CD14-positive monocyte (primary cell): ENCODE data around the gene SLC25A42. TPM values are rescaled to one million over a fixed set of nuclear protein-coding genes. Genes with fewer than 3 reads are reported as not detected.

ENCODE experiments used
- DNase-seq, 3 donors: peaks; one replicate each; pipeline ENCODE4 v3.0.0-alpha.2; 2011 to 2022
- H2AFZ ChIP-seq: 2 replicates; pipeline ENCODE4 v1.6.0; 2012; ENCODE audit warnings: mild to moderate bottlenecking, low read depth, low read length, inconsistent platforms; ENCODE audit not compliant: insufficient read depth, poor library complexity, severe bottlenecking
- H3K27ac ChIP-seq, 2 donors: 1 replicate in 1 of 2; 2 replicates in 1 of 2; pipeline ENCODE4 v1.5.1; 2012 to 2013; ENCODE audit warnings: low read length in 2 of 2, control low read depth in 1 of 2, inconsistent platforms in 1 of 2, low read depth in 1 of 2, mild to moderate bottlenecking in 1 of 2
- H3K27me3 ChIP-seq, 2 donors: one replicate each; pipeline versions ENCODE4 v1.6.0 to v1.6.1; 2011 to 2013; ENCODE audit warnings: low read length in 2 of 2; ENCODE audit not compliant: control insufficient read depth in 2 of 2, insufficient read depth in 2 of 2
- H3K36me3 ChIP-seq, 2 donors: replicated peaks in 1 of 2; 1 replicate in 1 of 2; 2 replicates in 1 of 2; pipeline versions ENCODE4 v1.5.1 to v1.6.1; 2012 to 2013; ENCODE audit warnings: low read length in 2 of 2, control low read depth in 1 of 2, inconsistent platforms in 1 of 2, mild to moderate bottlenecking in 1 of 2; ENCODE audit not compliant: insufficient read depth in 2 of 2, control insufficient read depth in 1 of 2
- H3K4me1 ChIP-seq, 2 donors: 1 replicate in 1 of 2; 2 replicates in 1 of 2; pipeline versions ENCODE4 v1.5.1 to v1.6.1; 2012 to 2013; ENCODE audit warnings: low read length in 2 of 2, control low read depth in 1 of 2, inconsistent platforms in 1 of 2, mild to moderate bottlenecking in 1 of 2, moderate library complexity in 1 of 2; ENCODE audit not compliant: insufficient read depth in 2 of 2, control insufficient read depth in 1 of 2
- H3K4me2 ChIP-seq: replicated peaks from 2 replicates; pipeline ENCODE3; 2012; ENCODE audit warnings: low read length, moderate library complexity, mild to moderate bottlenecking; ENCODE audit not compliant: poor library complexity, severe bottlenecking; ENCODE audit errors: extremely low read depth
- H3K4me3 ChIP-seq, 3 experiments: fragments of 200-600 bp in 1 of 3; sonication (generic) in 1 of 3; replicated peaks in 1 of 3; 1 replicate in 2 of 3; 2 replicates in 1 of 3; pipeline ENCODE4 v1.5.1; 2011 to 2013; ENCODE audit warnings: low read length in 3 of 3, mild to moderate bottlenecking in 3 of 3, control low read depth in 2 of 3, low read depth in 2 of 3, inconsistent platforms in 1 of 3, moderate library complexity in 1 of 3
- H3K79me2 ChIP-seq: 2 replicates; pipeline ENCODE4 v1.6.0; 2012; ENCODE audit warnings: mild to moderate bottlenecking, control low read depth, inconsistent platforms, low read length, moderate library complexity; ENCODE audit not compliant: insufficient read depth
- H3K9ac ChIP-seq: 2 replicates; pipeline ENCODE4 v1.6.0; 2017; ENCODE audit warnings: low read length, mild to moderate bottlenecking; ENCODE audit not compliant: insufficient read depth, poor library complexity, severe bottlenecking
- H3K9me3 ChIP-seq, 2 donors: replicated peaks in 1 of 2; 1 replicate in 1 of 2; 2 replicates in 1 of 2; pipeline versions ENCODE4 v1.5.1 to v1.6.1; 2012 to 2013; ENCODE audit warnings: low read length in 2 of 2, control low read depth in 1 of 2; ENCODE audit not compliant: control insufficient read depth in 1 of 2, insufficient read depth in 1 of 2
- H4K20me1 ChIP-seq: 2 replicates; pipeline ENCODE4 v1.6.0; 2012; ENCODE audit warnings: mild to moderate bottlenecking, low read length, control low read depth, moderate library complexity; ENCODE audit not compliant: insufficient read depth
- H3K27ac Mint-ChIP-seq, 7 donors: one replicate each; pipeline ENCODE4 v1.8.0; 2020; ENCODE audit warnings: mild to moderate bottlenecking in 7 of 7, mixed read lengths in 7 of 7, moderate library complexity in 6 of 7, inconsistent platforms in 2 of 7
- H3K27me3 Mint-ChIP-seq, 3 donors: one replicate each; pipeline ENCODE4 v1.8.0; 2021 to 2022; ENCODE audit warnings: low read depth in 3 of 3, mild to moderate bottlenecking in 3 of 3, mixed read lengths in 3 of 3, moderate library complexity in 3 of 3, inconsistent platforms in 1 of 3
- H3K36me3 Mint-ChIP-seq, 2 donors: one replicate each; pipeline ENCODE4 v1.8.0; 2020; ENCODE audit warnings: mixed read lengths in 2 of 2, inconsistent platforms in 1 of 2, mild to moderate bottlenecking in 1 of 2
- H3K4me1 Mint-ChIP-seq: one replicate; pipeline ENCODE4 v1.8.0; 2020; ENCODE audit warnings: mild to moderate bottlenecking, mixed read lengths
- H3K4me3 Mint-ChIP-seq, 2 donors: one replicate each; pipeline ENCODE4 v1.8.0; 2020; ENCODE audit warnings: mild to moderate bottlenecking in 2 of 2, mixed read lengths in 2 of 2, moderate library complexity in 1 of 2
- H3K9me3 Mint-ChIP-seq, 7 donors: one replicate each; pipeline ENCODE4 v1.8.0; 2020 to 2022; ENCODE audit warnings: mixed read lengths in 7 of 7, mild to moderate bottlenecking in 6 of 7, moderate library complexity in 6 of 7, inconsistent platforms in 2 of 7
- WGBS: methylation state at CpG from one replicate; pipeline ENCODE4 v1.1.5; 2013; ENCODE audit warnings: missing lambda C conversion rate; ENCODE audit not compliant: insufficient coverage; 5-methylcytosine and 5-hydroxymethylcytosine counted together
- intact Hi-C, 2 donors: fragments of 100-400 bp; cut with micrococcal nuclease; formaldehyde crosslinking; loops; one replicate each; pipeline versions ENCODE4 v1.15.0 to v1.15.1; 2023
- polyA plus RNA-seq, 3 donors: library from polyadenylated mRNA; depleted of rRNA in 1 of 3; unstranded in 2 of 3; stranded (reverse) in 1 of 3; fragments of 300-500 nt in 2 of 3; fragments of >200 nt in 1 of 3; fragmentation: Illumina TruSeq in 2 of 3; gene quantifications; 1 replicate in 2 of 3; 2 replicates in 1 of 3; pipeline ENCODE4 v1.2.3, GENCODE V29; 2012 to 2021
- TF ChIP-seq, protein P1 (sequence below): fragments of 200-600 bp; IDR thresholded peaks from one replicate; pipeline ENCODE4 v1.8.0; 2022; ENCODE audit warnings: antibody characterized with exemption, mild to moderate bottlenecking

Gene SLC25A42
- polyA plus RNA-seq, 3 donors: 0.68 to 3.1 (median 1.1) TPM

DNA sequence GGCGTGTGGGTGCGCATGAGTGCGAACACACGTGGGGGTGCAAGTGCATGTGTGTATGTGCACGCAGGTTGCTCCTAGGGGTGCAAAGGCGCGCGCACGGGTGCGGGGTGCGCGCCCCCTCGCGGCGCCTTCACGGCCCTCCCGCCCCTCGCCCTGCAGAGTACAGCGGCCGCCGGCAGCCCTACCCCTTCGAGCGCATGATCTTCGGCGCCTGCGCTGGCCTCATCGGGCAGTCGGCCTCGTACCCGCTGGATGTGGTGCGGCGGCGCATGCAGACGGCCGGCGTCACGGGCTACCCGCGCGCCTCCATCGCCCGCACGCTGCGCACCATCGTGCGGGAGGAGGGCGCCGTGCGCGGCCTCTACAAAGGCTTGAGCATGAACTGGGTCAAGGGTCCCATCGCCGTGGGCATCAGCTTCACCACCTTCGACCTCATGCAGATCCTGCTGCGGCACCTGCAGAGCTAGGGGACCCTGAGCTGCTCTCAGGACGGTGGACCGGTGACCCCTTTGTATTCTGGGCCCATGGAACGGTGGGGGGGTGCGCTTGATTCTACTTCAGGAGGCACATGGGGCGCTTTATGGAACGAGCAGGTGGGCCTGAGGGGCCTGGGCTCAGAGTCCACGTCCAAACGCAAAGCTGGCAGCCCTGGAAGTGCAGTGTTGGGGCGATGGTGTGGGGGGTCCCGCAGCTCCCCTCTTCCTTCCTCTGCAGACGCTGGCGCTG is 46.8 kb downstream of the SLC25A42 start:
- Histone ChIP-seq H2AFZ (no peak overlapping the region), H3K9ac (peak overlapping the region; percentile 8), H3K27ac (no peak overlapping the region), H3K36me3 (no peaks in the 10 kb centered on the region), H3K4me2 (peak overlapping the region; percentile 31), H4K20me1 (no peaks in the 10 kb centered on the region), H3K9me3 (no peaks in the 10 kb centered on the region), H3K4me1 (peaks cover 0 to 8% of the 10 kb centered on the region in 2 donors), H3K4me3 (no peak overlapping the region), H3K27me3 (peaks cover 0 to 3% of the 10 kb centered on the region in 2 donors), H3K79me2 (no peaks in the 10 kb centered on the region)
- intact Hi-C loops: no loop called here
- 24% methylated on average over 62 of the region's 66 CpGs for WGBS
- H3K4me1 Mint-ChIP-seq: peaks cover 9% of the 10 kb centered on the region
- H3K27ac Mint-ChIP-seq: no peak overlapping the region
- no peak for DNase-seq
- H3K36me3 Mint-ChIP-seq: peaks cover 0 to 2% of the 10 kb centered on the region in 2 donors
- H3K27me3 Mint-ChIP-seq: peaks cover 7 to 15% (median 12%) of the 10 kb centered on the region in 3 donors
- peak overlapping the region in 1 of 2 donors; percentile 60 for H3K4me3 Mint-ChIP-seq
- TF ChIP-seq, protein P1, sequence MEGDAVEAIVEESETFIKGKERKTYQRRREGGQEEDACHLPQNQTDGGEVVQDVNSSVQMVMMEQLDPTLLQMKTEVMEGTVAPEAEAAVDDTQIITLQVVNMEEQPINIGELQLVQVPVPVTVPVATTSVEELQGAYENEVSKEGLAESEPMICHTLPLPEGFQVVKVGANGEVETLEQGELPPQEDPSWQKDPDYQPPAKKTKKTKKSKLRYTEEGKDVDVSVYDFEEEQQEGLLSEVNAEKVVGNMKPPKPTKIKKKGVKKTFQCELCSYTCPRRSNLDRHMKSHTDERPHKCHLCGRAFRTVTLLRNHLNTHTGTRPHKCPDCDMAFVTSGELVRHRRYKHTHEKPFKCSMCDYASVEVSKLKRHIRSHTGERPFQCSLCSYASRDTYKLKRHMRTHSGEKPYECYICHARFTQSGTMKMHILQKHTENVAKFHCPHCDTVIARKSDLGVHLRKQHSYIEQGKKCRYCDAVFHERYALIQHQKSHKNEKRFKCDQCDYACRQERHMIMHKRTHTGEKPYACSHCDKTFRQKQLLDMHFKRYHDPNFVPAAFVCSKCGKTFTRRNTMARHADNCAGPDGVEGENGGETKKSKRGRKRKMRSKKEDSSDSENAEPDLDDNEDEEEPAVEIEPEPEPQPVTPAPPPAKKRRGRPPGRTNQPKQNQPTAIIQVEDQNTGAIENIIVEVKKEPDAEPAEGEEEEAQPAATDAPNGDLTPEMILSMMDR: peak; percentile 25
- H3K9me3 Mint-ChIP-seq: peaks cover 0 to 3% (median 0%) of the 10 kb centered on the region in 7 donors

DNA sequence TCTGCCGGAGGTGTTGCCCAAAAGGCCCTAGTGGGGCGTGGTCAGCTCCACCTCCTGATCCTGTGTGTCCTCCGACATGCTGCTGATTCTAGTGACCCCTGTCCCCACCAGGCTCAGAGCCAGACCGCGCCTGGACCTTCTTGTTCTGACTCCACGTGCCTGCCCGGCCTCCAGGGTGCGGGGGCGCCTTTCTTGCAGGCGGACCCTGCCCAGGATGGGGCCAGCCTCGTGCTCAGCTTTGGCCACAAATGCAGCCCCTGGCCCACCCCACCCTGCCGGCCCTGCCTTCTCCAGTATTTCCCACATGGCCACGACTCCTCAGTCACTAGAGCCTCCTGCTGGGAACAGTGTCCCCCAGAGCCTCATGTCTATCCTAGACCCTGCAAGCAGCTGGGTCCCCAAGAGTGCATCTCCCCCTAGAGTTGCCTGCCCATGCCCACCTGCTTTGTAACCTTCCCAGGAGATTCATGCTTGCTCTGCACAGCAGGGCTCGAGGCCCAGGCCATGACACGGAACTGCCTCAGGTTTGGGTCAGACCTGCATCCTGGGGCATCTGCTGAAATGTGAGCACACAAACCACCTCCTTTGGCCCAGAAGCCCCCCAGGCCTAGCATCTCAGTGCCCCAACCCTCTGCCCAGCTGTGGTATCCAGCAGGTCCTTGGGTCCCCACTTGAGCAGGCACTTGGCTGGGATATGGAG is 47.5 kb downstream of the SLC25A42 start:
- Histone ChIP-seq H3K4me3 (no peak overlapping the region), H3K27me3 (peaks cover 0 to 3% of the 10 kb centered on the region in 2 donors), H3K27ac (no peak overlapping the region), H3K36me3 (no peaks in the 10 kb centered on the region), H3K4me1 (peaks cover 0 to 8% of the 10 kb centered on the region in 2 donors), H4K20me1 (no peaks in the 10 kb centered on the region), H2AFZ (no peak overlapping the region), H3K9me3 (no peaks in the 10 kb centered on the region), H3K79me2 (no peaks in the 10 kb centered on the region), H3K9ac (no peak overlapping the region), H3K4me2 (no peak overlapping the region)
- Mint-ChIP-seq H3K4me3 (peak overlapping the region in 1 of 2 donors; percentile 60), H3K4me1 (peaks cover 7% of the 10 kb centered on the region), H3K36me3 (peaks cover 0 to 2% of the 10 kb centered on the region in 2 donors), H3K27me3 (peaks cover 7 to 15% (median 12%) of the 10 kb centered on the region in 3 donors), H3K27ac (no peak overlapping the region), H3K9me3 (peaks cover 0 to 3% (median 0%) of the 10 kb centered on the region in 7 donors)
- no peak for DNase-seq
- TF ChIP-seq, protein P1: no peak
- intact Hi-C loops: no loop called here
- WGBS: 79% methylated on average over 15 of the region's 15 CpGs
